HepG2 (cell line): Measurements from ENCODE around the gene TEKT1. TPM values are rescaled to one million over a fixed set of nuclear protein-coding genes. Genes with fewer than 3 reads are reported as not detected.

ENCODE experiments used
- SAFB2 ChIP-seq: sonication (generic); formaldehyde crosslinking; IDR thresholded peaks from 2 replicates; pipeline ENCODE4 v1.5.1; 2020; ENCODE audit warnings: missing genetic modification reagents, low read depth, mild to moderate bottlenecking, borderline replicate concordance
- SP140L ChIP-seq: sonication (generic); formaldehyde crosslinking; IDR thresholded peaks from 2 replicates; pipeline ENCODE4 v1.4.0; 2020; ENCODE audit warnings: missing genetic modification reagents, borderline replicate concordance
- SP4 ChIP-seq: sonication (generic); formaldehyde crosslinking; IDR thresholded peaks from 2 replicates; pipeline ENCODE4 v1.8.1; 2023; ENCODE audit warnings: mild to moderate bottlenecking, missing genetic modification reagents
- SSRP1 ChIP-seq: IDR thresholded peaks from 2 replicates; pipeline ENCODE4 v1.6.1; 2016; ENCODE audit warnings: control low read depth
- STAG1 ChIP-seq: sonication (generic); formaldehyde crosslinking; IDR thresholded peaks from 2 replicates; pipeline ENCODE4 v1.4.0; 2020; ENCODE audit warnings: missing genetic modification reagents
- TAF15 ChIP-seq: fragments of 200-400 bp; formaldehyde crosslinking; IDR thresholded peaks from one replicate; pipeline ENCODE4 v1.6.1; 2018; ENCODE audit warnings: mild to moderate bottlenecking, low read depth, low read length; ENCODE audit not compliant: poor library complexity, severe bottlenecking
- ZNF260 ChIP-seq: sonication (generic); formaldehyde crosslinking; IDR thresholded peaks from 2 replicates; pipeline ENCODE4 v1.4.0; 2020; ENCODE audit warnings: missing genetic modification reagents, low read depth, mild to moderate bottlenecking, borderline replicate concordance
- ZNF543 ChIP-seq: sonication (generic); formaldehyde crosslinking; IDR thresholded peaks from 2 replicates; pipeline ENCODE4 v1.4.0; 2020; ENCODE audit warnings: mild to moderate bottlenecking, missing genetic modification reagents
- ZNF772 ChIP-seq: sonication (generic); formaldehyde crosslinking; IDR thresholded peaks from 2 replicates; pipeline ENCODE4 v1.5.0; 2020; ENCODE audit warnings: mild to moderate bottlenecking, missing genetic modification reagents
- polyA plus RNA-seq, 8 experiments: library from polyadenylated mRNA; depleted of rRNA in 3 of 8; stranded (reverse) in 7 of 8; unstranded in 1 of 8; fragments of >200 nt; fragmentation: Illumina TruSeq in 4 of 8; extraction: Trizol in 4 of 8; gene quantifications; 2 replicates each; pipeline versions ENCODE4 v1.2.1 to v1.2.3, GENCODE V29; 2011 to 2016; ENCODE audit warnings: low read depth in 4 of 8, missing spikeins in 1 of 8, mixed read lengths in 1 of 8; ENCODE audit not compliant: insufficient read depth in 1 of 8
- total RNA-seq, 5 experiments: library from RNA; depleted of rRNA; stranded (reverse); fragments of >200 nt; fragmentation: Illumina TruSeq; extraction: Trizol; gene quantifications; 2 replicates each; pipeline ENCODE4 v1.2.3, GENCODE V29; 2016; ENCODE audit warnings: low read depth in 1 of 5
- TF ChIP-seq, protein P1 (sequence below): sonication (generic); formaldehyde crosslinking; IDR thresholded peaks from 2 replicates; pipeline ENCODE4 v1.8.0; 2022; ENCODE audit warnings: mild to moderate bottlenecking, missing genetic modification reagents
- TF ChIP-seq, protein P2 (sequence below): fragments of 450-650 bp; IDR thresholded peaks from 2 replicates; pipeline ENCODE4 v1.6.1; 2017; ENCODE audit warnings: mild to moderate bottlenecking

TEKT1 gene
- total and polyA plus RNA-seq, 2 of the 13 experiments (the other 11 are each of a cell fraction or from before 2014, with no cell fraction given): not detected

DNA sequence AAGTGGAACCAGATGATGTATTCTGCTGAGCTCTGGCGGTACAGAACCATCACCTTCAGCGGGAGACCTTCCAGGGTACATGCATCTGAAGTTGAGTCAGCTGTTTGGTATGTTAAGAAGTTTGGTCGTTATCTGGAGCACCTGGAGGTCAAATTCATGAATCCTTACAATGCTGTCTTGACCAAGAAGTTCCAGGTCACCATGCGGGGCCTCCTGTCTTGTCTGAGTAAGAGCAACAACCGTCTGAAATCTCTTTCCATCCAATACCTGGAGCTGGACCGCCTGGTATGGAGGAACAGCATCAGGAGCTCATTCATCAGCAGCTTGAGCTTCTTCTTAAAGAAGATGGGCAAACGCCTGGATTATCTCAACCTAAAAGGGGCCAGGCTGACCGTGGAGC lies 51.5 kb downstream of the TEKT1 start (continued):
- TF ChIP-seq SP4 (CRISPR knock-in tag) (no peak), TAF15 (no peak), ZNF260 (CRISPR knock-in tag) (no peak), STAG1 (no peak), ZNF772 (no peak), SAFB2 (CRISPR knock-in tag) (no peak), SSRP1 (CRISPR knock-in tag) (no peak), SP140L (CRISPR knock-in tag) (no peak), ZNF543 (CRISPR knock-in tag) (no peak)
- TF ChIP-seq, protein P1, sequence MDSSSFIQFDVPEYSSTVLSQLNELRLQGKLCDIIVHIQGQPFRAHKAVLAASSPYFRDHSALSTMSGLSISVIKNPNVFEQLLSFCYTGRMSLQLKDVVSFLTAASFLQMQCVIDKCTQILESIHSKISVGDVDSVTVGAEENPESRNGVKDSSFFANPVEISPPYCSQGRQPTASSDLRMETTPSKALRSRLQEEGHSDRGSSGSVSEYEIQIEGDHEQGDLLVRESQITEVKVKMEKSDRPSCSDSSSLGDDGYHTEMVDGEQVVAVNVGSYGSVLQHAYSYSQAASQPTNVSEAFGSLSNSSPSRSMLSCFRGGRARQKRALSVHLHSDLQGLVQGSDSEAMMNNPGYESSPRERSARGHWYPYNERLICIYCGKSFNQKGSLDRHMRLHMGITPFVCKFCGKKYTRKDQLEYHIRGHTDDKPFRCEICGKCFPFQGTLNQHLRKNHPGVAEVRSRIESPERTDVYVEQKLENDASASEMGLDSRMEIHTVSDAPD (CRISPR knock-in tag): no peak
- TF ChIP-seq, protein P2, sequence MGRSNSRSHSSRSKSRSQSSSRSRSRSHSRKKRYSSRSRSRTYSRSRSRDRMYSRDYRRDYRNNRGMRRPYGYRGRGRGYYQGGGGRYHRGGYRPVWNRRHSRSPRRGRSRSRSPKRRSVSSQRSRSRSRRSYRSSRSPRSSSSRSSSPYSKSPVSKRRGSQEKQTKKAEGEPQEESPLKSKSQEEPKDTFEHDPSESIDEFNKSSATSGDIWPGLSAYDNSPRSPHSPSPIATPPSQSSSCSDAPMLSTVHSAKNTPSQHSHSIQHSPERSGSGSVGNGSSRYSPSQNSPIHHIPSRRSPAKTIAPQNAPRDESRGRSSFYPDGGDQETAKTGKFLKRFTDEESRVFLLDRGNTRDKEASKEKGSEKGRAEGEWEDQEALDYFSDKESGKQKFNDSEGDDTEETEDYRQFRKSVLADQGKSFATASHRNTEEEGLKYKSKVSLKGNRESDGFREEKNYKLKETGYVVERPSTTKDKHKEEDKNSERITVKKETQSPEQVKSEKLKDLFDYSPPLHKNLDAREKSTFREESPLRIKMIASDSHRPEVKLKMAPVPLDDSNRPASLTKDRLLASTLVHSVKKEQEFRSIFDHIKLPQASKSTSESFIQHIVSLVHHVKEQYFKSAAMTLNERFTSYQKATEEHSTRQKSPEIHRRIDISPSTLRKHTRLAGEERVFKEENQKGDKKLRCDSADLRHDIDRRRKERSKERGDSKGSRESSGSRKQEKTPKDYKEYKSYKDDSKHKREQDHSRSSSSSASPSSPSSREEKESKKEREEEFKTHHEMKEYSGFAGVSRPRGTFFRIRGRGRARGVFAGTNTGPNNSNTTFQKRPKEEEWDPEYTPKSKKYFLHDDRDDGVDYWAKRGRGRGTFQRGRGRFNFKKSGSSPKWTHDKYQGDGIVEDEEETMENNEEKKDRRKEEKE: no peak
- TF ChIP-seq, all 625 proteins: peak for 0
